ENCODE results near the gene CAPN7. TPM values are rescaled to one million over a fixed set of nuclear protein-coding genes. Genes with fewer than 3 reads are reported as not detected.

Gene CAPN7
- total RNA-seq, 4 donors from 2014 or later: 41.8 to 49.5 (median 43.9) TPM

- no peak for ATAC-seq (ENCODE audit: low FRiP score)
- TF ChIP-seq CTCF (IDR thresholded peaks at IDR 0.05): no peak
- no peak for DNase-seq (ENCODE audit: low spot score)
These were observed 74.9 kb downstream of the CAPN7 start for GRCh38 chr3:15280853-15281532.

GRCh38 chr3:15281817-15282216 lies 75.8 kb downstream of the CAPN7 start:
- DNase-seq (ENCODE audit: low spot score): no peak
- no peak for TF ChIP-seq CTCF (IDR thresholded peaks at IDR 0.05)
- ATAC-seq (ENCODE audit: low FRiP score): no peak

GRCh38 chr3:15283702-15284101 lies 77.7 kb downstream of the CAPN7 start:
- no peak for ATAC-seq (ENCODE audit: low FRiP score)
- TF ChIP-seq CTCF (IDR thresholded peaks at IDR 0.05): no peak

GRCh38 chr3:15284121-15284889 lies 78.3 kb downstream of the CAPN7 start:
- ATAC-seq (ENCODE audit: low FRiP score) (no peak), DNase-seq (ENCODE audit: low spot score) (no peak)
- TF ChIP-seq CTCF (IDR thresholded peaks at IDR 0.05): no peak

More at GRCh38 chr3:15283702-15284101, 77.7 kb downstream of the CAPN7 start:
- no peak for DNase-seq (ENCODE audit: low spot score)

- no peak for ATAC-seq (ENCODE audit: low FRiP score)
- no peak for TF ChIP-seq CTCF (IDR thresholded peaks at IDR 0.05)
- DNase-seq (ENCODE audit: low spot score): no peak
These were observed 80.0 kb downstream of the CAPN7 start for GRCh38 chr3:15286022-15286421.

GRCh38 chr3:15287565-15288330 lies 81.7 kb downstream of the CAPN7 start:
- no peak for DNase-seq (ENCODE audit: low spot score)
- ATAC-seq (ENCODE audit: low FRiP score): peak; percentile 68
- no peak for TF ChIP-seq CTCF (IDR thresholded peaks at IDR 0.05)

Data from omental fat pad (tissue), 4 donors.